DMS53 treated with DMSO at 0.1 percent for 48 hours (cell line): ENCODE data around the gene SMAGP.

Source experiments
- DNase-seq: peaks from one replicate; lab custom pipeline; 2025; ENCODE audit not compliant: unreplicated experiment; lab: John Stamatoyannopoulos, UW

SMAGP gene

GRCh38 chr12:51198568-51199365 lies 71.4 kb downstream of the SMAGP start:
- no peak for DNase-seq

- DNase-seq, result no peak
These were observed 72.3 kb downstream of the SMAGP start for GRCh38 chr12:51197736-51198567.

GRCh38 chr12:51196547-51196946 lies 73.7 kb downstream of the SMAGP start:
- DNase-seq, result no peak

- no peak for DNase-seq
These were observed 74.4 kb downstream of the SMAGP start for GRCh38 chr12:51195841-51196240.
